Measurements from ENCODE around the gene RPRML. TPM values are rescaled to one million over a fixed set of nuclear protein-coding genes. Genes with fewer than 3 reads are reported as not detected.

RPRML gene
- total RNA-seq: not detected in 2 replicates

DNA sequence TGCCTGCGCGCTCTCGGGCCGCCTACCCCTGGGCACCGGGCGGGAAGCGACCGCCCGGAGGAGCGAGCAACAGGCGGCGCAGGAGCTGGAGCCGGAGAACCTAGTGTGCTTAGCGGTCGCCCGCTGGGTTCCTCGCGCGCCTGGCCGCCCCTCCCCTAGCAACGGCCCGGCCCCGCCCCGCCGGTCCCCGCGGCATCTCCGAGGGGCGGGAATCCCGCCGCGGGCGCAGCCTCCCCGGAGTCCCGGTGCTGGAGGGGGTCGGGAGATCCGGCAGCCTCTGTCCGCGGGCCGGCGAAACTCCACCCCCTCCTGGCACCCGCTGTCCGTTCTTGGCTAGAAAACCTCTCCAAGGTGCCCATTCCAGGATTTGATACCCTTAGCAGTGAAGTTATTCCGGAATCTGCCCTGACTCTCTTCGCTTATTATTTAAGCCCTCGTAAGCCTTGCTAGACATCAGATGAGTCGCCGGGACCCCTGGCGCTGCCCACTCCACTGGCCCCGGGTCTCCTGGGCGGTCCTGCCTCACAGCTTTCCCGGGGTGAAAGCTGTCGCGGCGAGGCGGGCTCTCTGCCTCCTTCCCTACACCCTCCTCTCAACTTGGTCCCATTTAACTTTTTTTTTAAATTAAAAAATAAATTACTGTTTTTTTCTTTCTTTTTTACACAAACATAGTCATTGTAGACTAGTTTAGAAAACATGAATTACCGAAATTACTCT lies at the start of gene RPRML:
Gene RPRML (minus strand): TSS at position 107 of the 717 bp plus-strand sequence. CDS start 246 bp downstream, outside the sequence.

Small RNA genes within 50 kb of the gene (small RNA-seq; reads per million reads assigned to genes)
- gene MIR5089: not detected

Other genes with a start within 250 kb of the RPRML start
- gene WNT3, start 160.6 kb downstream of the RPRML start, total RNA-seq: 0.37 and 0.39 TPM in 2 replicates
- not detected in 2 replicates for gene WNT9B, start 127.7 kb downstream of the RPRML start, total RNA-seq
- 31.6 and 37.5 TPM in 2 replicates for gene GOSR2, start 56.1 kb downstream of the RPRML start, total RNA-seq
- 91.1 and 114 TPM in 2 replicates for gene CDC27, start 210.0 kb upstream of the RPRML start, total RNA-seq
- not detected in 2 replicates for gene MYL4, start 230.1 kb upstream of the RPRML start, total RNA-seq

All from subcutaneous preadipocyte (primary cell).